ENCODE results near the gene MAP1LC3A. TPM values are rescaled to one million over a fixed set of nuclear protein-coding genes. Genes with fewer than 3 reads are reported as not detected.

MAP1LC3A gene
- total and polyA plus RNA-seq, 2 donors (not counting 1 experiment from before 2014, with no cell fraction given), result 3.5 to 10.5 TPM

DNA sequence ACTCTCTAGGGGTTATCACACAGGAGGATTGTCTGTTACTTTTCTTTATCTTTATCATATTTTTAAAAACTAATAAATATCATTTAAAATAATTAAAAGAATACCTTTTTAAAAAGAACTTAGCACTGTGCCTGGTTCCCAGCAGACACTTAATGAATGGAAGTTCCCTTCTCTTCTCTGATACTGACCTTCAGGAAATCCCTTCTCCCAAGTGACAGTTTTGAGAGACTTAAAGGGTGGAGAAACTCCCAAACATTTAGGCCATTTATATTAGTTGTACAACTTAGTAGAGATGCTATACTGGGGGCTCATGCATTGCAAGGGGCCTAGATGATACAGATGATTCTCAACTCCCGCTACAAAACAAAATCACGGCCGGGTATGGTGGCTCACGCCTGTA lies 18.5 kb downstream of the MAP1LC3A start:
- POLR2A ChIA-PET, result no interaction called here
- Histone ChIP-seq H3K9ac (ENCODE audit: low read length) (no peak overlapping the region), H3K4me1 (ENCODE audit: control insufficient read depth in 2 of 2, insufficient read depth in 2 of 2, low read length in 2 of 2) (peaks cover 18 to 29% of the 10 kb centered on the region in 2 donors), H3K27ac (ENCODE audit: low read length in 2 of 2) (no peak overlapping the region), H3K79me2 (ENCODE audit: control insufficient read depth, insufficient read depth, low read length) (no peaks in the 10 kb centered on the region), H4K20me1 (ENCODE audit: control insufficient read depth, insufficient read depth, low read length, poor library complexity, severe bottlenecking) (no peaks in the 10 kb centered on the region), H3K9me3 (ENCODE audit: control extremely low read depth in 1 of 3, control insufficient read depth in 2 of 3, insufficient read depth in 1 of 3, low read length in 2 of 3) (peaks cover 0 to 20% (median 12%) of the 10 kb centered on the region in 3 donors), H3K27me3 (replicated peaks in 1 of 4; ENCODE audit: control extremely low read depth in 1 of 4, control insufficient read depth in 3 of 4, insufficient read depth in 4 of 4, low read length in 3 of 4) (no peaks in the 10 kb centered on the region), H3K4me2 (replicated peaks; ENCODE audit: low read depth, low read length, poor library complexity, severe bottlenecking) (no peak overlapping the region), H3K4me3 (ENCODE audit: control extremely low read depth in 1 of 5, extremely low read depth in 1 of 5, insufficient read depth in 1 of 5, low read depth in 2 of 5, low read length in 4 of 5) (no peak overlapping the region), H3K36me3 (replicated peaks in 1 of 2; ENCODE audit: control extremely low read depth in 1 of 2, control insufficient read depth in 1 of 2, extremely low read depth in 1 of 2, insufficient read depth in 2 of 2, low read length in 1 of 2) (peaks cover 0 to 33% of the 10 kb centered on the region in 2 experiments), H2AFZ (ENCODE audit: insufficient read depth, low read depth, low read length, poor library complexity, severe bottlenecking) (no peak overlapping the region)
- Mint-ChIP-seq H3K9me3 (ENCODE audit: insufficient read depth) (no peaks in the 10 kb centered on the region), H3K27ac (no peak overlapping the region), H3K4me3 (no peak overlapping the region), H3K4me1 (peaks cover 30% of the 10 kb centered on the region), H3K27me3 (no peaks in the 10 kb centered on the region)
- intact Hi-C loops (cut with micrococcal nuclease), result no loop called here
- CTCF ChIA-PET, result no interaction called here
- ATAC-seq (ENCODE audit: low read depth) (no peak), DNase-seq (no peak)
- 100% methylated on average over 4 of the region's 4 CpGs for WGBS (ENCODE audit: insufficient coverage)
- no peak for TF ChIP-seq EZH2 (IDR thresholded peaks at IDR 0.05; ENCODE audit: borderline replicate concordance, insufficient read depth, low read depth, low read length, poor library complexity, severe bottlenecking)
- TF ChIP-seq, protein P1, sequence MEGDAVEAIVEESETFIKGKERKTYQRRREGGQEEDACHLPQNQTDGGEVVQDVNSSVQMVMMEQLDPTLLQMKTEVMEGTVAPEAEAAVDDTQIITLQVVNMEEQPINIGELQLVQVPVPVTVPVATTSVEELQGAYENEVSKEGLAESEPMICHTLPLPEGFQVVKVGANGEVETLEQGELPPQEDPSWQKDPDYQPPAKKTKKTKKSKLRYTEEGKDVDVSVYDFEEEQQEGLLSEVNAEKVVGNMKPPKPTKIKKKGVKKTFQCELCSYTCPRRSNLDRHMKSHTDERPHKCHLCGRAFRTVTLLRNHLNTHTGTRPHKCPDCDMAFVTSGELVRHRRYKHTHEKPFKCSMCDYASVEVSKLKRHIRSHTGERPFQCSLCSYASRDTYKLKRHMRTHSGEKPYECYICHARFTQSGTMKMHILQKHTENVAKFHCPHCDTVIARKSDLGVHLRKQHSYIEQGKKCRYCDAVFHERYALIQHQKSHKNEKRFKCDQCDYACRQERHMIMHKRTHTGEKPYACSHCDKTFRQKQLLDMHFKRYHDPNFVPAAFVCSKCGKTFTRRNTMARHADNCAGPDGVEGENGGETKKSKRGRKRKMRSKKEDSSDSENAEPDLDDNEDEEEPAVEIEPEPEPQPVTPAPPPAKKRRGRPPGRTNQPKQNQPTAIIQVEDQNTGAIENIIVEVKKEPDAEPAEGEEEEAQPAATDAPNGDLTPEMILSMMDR (IDR thresholded peaks at IDR 0.05), result no peak

DNA sequence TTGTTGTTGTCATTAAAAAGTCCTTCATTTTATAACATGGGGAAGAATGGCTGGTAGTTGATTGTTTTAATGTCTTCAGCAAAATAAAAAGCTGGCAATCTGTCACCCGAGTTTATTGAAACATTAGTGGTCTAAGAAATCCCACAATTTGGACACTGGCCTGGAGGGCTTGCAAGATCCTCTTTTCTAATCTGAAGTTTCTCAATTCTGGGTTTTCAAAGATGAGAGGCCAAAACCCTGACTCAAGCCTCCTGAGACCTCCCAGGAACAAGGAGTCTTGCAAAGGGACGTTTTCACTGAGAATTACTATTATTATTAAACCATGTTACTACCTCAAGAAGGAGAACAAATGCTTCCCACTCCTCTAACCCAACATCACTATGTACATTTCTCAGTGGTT lies 19.5 kb downstream of the MAP1LC3A start:
- H3K9me3 ChIP-seq (ENCODE audit: control extremely low read depth in 1 of 3, control insufficient read depth in 2 of 3, insufficient read depth in 1 of 3, low read length in 2 of 3), result peaks cover 0 to 20% (median 12%) of the 10 kb centered on the region in 3 donors
- no peak overlapping the region for H3K4me3 Mint-ChIP-seq
- H3K27ac ChIP-seq (ENCODE audit: low read length in 2 of 2), result no peak overlapping the region
- no peak for ATAC-seq (ENCODE audit: low read depth)
- peaks cover 0 to 31% of the 10 kb centered on the region in 2 experiments for H3K36me3 ChIP-seq (replicated peaks in 1 of 2; ENCODE audit: control extremely low read depth in 1 of 2, control insufficient read depth in 1 of 2, extremely low read depth in 1 of 2, insufficient read depth in 2 of 2, low read length in 1 of 2)
- no peaks in the 10 kb centered on the region for H4K20me1 ChIP-seq (ENCODE audit: control insufficient read depth, insufficient read depth, low read length, poor library complexity, severe bottlenecking)
- TF ChIP-seq EZH2 (IDR thresholded peaks at IDR 0.05; ENCODE audit: borderline replicate concordance, insufficient read depth, low read depth, low read length, poor library complexity, severe bottlenecking), result no peak
- TF ChIP-seq, protein P1 (IDR thresholded peaks at IDR 0.05), result no peak
- no peak overlapping the region for H2AFZ ChIP-seq (ENCODE audit: insufficient read depth, low read depth, low read length, poor library complexity, severe bottlenecking)
- POLR2A ChIA-PET, result no interaction called here
- no peaks in the 10 kb centered on the region for H3K27me3 Mint-ChIP-seq
- peaks cover 31% of the 10 kb centered on the region for H3K4me1 Mint-ChIP-seq
- intact Hi-C loops (cut with micrococcal nuclease), result no loop called here
- no peak overlapping the region for H3K9ac ChIP-seq (ENCODE audit: low read length)
- peak overlapping the region; percentile 59 for H3K27ac Mint-ChIP-seq
- no peaks in the 10 kb centered on the region for H3K27me3 ChIP-seq (replicated peaks in 1 of 4; ENCODE audit: control extremely low read depth in 1 of 4, control insufficient read depth in 3 of 4, insufficient read depth in 4 of 4, low read length in 3 of 4)
- no peaks in the 10 kb centered on the region for H3K9me3 Mint-ChIP-seq (ENCODE audit: insufficient read depth)
- peaks cover 18 to 29% of the 10 kb centered on the region in 2 donors for H3K4me1 ChIP-seq (ENCODE audit: control insufficient read depth in 2 of 2, insufficient read depth in 2 of 2, low read length in 2 of 2)
- CTCF ChIA-PET, result no interaction called here
- no peaks in the 10 kb centered on the region for H3K79me2 ChIP-seq (ENCODE audit: control insufficient read depth, insufficient read depth, low read length)
- H3K4me2 ChIP-seq (replicated peaks; ENCODE audit: low read depth, low read length, poor library complexity, severe bottlenecking), result no peak overlapping the region
- H3K4me3 ChIP-seq (ENCODE audit: control extremely low read depth in 1 of 5, extremely low read depth in 1 of 5, insufficient read depth in 1 of 5, low read depth in 2 of 5, low read length in 4 of 5), result no peak overlapping the region
- no peak for DNase-seq
- WGBS (ENCODE audit: insufficient coverage), result 100% methylated on average over 1 of the region's 2 CpGs

Measured in B cell (primary cell).